Activated CD4-positive, alpha-beta T cell treated with anti-CD3 and anti-CD28 coated beads, Interleukin-2, amount 50 U/mL, for 48 hours (primary cell): ENCODE results near the gene PRKAA2.
"Not testable (repeated sequence)": the region's sequence is repeated elsewhere in the genome, so short reads cannot be mapped to it uniquely, and the experiment has no call there.

Experiments used
- DNase-seq, 2 experiments: peaks; one replicate each; pipeline ENCODE4 v3.0.0-alpha.2; 2020

PRKAA2 gene

DNA sequence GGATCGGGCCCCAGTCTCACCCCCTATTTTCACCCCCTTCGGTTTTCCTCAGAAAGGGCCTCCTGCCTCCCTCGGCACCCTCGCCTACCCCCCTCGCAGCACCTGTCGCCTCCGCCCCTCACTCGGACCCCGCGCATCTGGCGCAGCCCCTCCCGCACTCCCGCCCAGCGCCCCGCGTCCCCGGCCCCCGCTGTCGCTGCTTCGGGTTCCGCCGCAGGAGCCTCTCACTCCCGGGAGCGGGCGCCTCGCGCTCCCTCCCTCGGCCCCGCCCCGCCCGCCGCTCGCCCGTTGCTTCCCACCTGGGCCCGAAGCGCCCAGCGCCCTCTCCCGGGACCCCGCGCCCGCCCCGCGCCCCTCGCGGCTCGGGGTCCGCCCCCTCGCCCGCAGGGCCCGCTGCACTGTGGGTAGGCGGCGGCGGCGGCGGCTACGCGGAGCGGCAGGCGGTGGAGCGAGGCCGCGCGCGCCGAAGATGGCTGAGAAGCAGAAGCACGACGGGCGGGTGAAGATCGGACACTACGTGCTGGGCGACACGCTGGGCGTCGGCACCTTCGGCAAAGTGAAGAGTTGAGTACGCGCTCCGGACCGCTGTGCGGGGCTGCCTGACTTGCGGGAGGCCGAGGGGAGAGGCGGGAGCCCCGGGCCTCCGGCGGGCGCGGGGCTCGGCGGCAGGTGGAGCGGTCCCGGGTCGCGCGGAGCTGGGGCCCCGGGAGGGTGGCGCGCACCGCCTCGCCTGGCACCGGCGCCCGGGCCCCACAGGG, at the start of gene PRKAA2:
PRKAA2 (plus strand) TSS at position 396 of the 758 bp plus-strand sequence; CDS start at position 470, 74 bp downstream.
- peak in 1 of 2 experiments; percentile 7 for DNase-seq

DNA sequence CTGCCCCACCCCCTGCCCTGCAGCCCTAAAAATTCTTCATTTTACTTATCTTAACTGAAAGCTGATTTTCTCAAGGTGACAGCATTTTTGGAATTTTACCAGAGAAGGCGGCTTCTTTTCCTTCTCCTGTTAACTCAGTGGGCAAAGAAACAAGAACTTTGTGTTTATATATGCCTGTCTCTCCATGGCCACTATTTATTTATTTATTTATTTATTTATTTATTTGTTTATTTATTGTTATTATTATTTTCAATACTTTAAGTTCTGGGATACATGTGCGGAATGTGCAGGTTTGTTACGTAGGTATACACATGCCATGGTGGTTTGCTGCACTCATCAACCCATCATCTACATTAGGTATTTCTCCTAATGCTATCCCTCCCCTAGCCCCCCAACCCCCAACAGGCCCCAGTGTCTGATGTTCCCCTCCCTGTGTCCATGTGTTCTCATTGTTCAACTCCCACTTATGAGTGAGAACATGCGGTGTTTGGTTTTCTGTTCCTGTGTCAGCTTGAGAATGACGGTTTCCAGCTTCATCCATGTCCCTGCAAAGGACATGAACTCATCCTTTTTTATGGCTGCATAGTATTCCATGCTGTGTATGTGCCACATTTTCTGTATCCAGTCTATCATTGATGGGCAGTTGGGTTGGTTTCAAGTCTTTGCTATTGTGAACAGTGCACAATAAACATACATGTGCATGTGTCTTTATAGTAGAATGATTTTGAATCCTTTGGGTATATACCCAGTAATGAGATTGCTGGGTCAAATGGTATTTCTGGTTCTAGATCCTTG, 49.5 kb upstream of the PRKAA2 start:
- DNase-seq: not testable (repeated sequence)

DNA sequence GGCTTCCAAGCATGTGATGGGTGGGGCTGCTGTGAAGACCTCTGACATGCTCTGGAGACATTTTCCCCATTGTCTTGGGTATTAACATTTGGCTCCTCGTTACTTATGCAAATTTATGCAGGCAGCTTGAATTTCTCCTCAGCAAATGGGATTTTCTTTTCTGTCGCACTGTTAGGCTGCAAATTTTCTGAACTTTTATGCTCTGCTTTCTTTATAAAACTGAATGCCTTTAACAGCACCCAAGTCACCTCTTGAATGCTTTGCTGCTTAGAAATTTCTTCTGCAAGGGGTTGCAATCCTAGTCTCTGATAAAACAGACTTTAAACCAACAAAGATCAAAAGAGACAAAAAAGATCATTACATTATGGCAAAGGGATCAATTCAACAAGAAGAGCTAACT, 35.0 kb upstream of the PRKAA2 start:
- not testable (repeated sequence) for DNase-seq

DNA sequence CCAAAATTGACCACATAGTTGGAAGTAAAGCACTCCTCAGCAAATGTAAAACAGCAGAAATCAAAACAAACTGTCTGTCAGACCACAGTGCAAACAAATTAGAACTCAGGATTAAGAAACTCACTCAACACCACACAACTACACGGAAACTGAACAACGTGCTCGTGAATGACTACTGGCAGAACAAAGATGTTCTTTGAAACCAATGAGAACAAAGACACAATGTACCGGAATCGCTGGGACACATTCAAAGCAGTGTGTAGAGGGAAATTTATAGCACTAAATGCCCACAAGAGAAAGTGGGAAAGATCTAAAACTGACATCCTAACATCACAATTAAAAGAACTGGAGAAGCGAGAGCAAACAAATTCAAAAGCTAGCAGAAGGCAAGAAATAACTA, 34.3 kb upstream of the PRKAA2 start:
- not testable (repeated sequence) for DNase-seq

DNA sequence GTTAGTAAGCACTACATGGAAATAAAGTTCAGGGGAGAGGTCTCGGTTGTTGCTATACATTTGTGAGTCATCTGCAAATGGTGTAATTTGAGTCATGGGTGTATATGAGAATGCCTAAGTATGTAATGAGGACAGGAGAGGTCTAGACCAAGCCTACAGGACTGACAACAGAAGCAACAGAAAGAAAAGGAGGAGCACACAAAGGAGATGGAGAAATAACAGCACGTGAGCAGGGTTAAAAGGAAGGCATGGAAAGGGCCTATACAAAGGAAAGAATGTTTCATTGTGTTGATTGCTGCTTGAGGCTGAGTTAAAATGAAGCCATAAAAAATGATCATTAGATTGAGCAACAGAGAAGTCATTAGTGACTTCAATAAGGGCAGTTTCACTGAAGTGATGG, 28.0 kb upstream of the PRKAA2 start:
- no peak for DNase-seq

DNA sequence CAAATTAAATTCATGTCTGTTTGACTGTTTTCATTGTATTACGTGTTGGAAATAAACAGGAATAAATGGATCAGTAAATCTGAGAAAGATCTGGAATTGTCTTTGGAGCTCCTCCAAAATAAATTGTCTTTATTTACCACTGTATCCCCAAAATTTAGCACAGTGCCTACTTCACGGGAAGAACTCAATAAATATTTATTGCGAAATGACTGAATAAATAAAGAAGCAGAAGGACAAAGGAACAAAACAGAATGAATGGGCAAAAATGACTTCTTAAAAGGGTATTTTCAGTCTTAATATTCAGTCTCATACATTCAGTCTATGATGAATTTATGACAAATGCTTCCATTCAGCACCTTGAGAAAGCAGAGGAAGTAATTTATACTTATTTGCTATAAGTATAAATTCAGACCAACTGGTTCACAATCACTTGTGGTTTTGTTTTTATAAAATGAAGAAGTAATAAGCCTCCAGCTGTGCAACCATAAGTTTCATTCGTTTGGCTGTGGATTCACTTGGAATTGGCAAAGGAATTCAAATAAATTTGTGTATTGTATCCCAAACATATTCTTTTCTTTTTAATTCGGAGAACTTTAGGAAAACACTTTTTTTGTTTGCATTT, 19.2 kb upstream of the PRKAA2 start:
- DNase-seq: no peak

DNA sequence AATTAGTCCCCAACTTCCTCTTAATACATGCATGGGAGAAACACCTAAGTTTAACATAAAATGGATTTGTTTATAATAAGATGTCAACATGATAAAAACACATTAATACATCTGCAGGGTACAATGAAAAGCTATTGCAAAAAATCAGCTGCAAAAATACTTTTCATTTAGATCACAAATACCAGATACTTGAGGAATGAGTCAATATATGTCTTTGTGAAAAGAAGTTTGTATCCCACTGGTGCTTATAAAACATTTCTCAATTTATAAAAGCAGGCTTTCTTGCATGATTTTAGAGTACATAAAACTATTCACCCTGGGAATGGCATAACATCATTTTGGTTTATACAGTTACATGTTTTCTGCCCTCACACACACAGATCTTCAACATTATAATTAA, 18.6 kb upstream of the PRKAA2 start:
- DNase-seq: no peak

DNA sequence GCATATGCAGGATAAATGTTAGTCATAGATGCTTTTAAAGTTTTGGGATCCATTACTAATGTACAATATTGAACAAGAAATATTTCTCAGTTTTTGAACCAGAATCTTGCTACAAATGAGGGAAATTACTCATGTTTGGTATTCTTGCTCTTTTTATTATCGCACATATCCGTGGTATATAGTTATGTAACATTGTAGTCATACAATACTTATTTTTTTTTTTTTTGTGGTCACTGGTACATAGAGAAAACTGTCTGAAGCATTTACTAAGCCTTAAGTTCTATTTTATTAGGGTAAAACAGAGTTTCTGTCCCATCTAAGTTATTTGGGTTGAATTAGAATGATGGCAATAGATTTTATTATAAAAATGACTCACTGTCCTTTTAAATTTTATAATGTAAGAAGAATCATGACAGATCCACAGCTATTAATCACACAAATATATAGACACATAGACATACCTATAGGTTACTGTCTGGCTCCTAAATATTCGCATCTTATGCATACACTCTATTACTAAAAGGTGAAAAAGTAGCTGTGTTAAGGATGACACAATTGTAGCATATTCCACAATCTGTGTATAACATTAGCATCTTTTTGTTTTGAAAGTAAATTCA, 18.0 kb upstream of the PRKAA2 start:
- no peak for DNase-seq

DNA sequence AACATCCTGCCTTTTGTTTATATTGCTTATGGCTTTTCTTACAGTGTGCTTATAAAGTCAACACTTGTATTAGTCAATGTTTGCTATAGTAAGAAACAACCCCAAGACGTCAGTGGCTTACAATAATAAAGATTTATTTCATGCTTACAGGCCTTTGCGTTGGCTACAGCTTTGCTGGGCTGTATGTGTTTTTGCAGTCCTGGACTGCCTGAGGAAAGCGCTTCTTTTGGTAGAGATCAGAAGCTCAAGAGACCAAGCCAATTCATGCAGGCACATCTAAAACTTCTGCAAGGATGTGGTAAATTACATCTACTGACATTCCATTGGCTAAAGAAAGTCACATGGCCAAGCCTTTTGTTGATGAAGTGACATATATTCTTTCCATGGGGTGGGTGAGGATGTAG, 17.5 kb upstream of the PRKAA2 start:
- no peak for DNase-seq

DNA sequence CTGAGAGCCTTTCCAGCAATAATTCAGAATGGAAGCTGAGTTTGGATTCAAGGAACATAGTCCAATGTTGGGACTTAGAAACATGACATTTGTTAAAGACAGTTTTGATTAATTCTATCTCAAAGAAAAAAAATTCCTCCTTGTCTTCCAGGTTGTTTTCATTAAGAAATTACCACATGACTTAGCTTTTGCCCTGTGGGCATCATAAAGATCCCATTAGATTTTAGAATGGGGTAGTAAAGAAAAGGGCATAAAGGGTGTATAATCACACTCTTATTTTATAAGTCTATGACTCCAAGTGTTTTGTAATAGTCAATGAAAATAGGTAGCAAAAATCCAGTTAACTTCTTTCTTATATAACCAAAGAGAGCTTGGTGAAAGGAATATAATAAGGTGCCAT, 14.3 kb upstream of the PRKAA2 start:
- DNase-seq: no peak

DNA sequence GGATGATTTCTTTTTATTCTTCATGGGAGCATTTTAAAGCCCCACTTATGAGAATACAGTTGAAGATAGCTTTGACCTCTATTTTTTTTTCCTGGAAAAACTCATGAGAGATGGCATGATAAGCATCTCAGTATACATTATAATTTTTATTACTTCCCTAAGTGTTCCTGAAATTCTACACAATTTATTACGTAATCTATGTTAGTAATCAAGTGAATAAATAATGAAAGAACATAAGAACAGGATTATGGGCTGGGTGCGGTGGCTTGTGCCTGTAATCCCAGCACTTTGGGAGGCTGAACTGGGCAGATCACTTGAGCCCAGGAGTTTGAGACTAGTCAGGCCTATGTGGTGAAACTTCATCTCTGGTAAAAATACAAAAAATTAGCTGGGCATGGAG, 13.2 kb upstream of the PRKAA2 start:
- DNase-seq: no peak

DNA sequence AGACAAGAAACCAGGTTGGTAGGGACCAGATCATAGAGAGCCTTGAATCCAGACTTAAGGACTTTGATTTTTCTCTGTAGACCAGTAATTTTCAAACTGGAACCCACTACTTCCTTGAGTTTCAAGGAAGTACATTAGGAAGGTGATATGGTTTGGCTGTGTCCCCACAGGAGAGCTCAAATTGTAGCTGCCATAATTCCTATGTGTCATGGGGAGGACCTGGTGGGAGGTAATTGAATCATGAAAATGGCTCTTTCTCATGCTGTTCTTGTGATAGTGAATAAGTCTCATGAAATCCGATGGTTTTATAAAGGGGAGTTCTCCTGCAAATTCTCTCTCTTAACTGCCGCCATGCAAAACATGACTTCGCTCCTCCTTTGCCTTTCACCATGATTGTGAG, 10.1 kb upstream of the PRKAA2 start:
- DNase-seq: no peak

DNA sequence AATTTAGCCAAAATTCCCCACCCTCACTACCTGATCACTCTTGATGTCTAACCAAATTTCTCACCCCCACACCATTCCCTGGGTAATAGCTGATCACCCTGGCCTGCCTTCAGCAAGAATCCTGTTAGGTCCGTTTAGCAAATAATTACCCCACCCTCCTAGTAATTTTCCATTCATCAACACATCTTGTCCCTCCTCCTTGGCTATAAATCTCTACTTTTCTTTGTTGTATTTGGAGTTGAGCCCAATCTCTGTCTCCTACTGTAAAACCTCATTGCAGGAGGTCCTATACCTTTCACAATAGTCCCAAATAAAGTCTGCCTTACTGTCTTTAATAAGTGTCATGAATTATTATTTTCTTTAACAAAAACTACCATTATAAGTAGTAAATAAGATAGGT, 6.9 kb upstream of the PRKAA2 start:
- DNase-seq: no peak

DNA sequence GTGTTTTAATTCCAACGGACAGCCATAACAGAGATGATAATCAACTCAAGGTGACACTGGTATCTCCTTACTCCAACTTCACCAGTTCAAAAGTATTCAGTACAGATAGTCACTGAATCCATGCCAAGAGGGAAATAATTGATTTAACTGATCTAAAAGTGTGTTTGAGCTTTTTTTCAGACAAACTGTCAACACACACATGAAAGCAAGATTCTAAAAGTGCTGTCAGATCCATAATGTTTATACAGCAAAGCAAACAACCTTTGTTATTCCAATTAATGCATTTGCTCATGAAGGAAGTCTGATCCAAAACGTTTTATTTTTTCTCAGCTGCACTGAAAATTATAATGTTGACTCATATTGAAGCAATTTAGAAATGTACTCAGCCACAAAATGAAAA, 5.9 kb upstream of the PRKAA2 start:
- no peak for DNase-seq

DNA sequence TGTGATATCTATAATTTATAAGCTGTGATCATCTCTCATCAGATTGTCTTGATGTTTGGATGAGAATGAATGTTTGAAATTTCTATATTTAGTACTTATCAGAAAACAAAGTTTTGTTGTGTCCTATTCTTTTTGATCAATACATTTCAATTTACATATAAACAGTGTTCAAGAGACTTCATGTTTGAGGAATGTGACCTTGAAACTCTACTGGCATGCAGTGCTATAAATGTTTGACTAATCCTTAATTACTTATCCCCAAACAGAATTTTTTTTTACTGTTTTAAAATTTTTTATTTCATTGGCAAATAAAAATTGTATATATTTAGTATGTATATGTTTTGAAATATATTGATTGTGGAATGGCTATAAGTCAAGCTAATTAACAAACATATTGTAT, 1.5 kb upstream of the PRKAA2 start:
- DNase-seq: no peak

DNA sequence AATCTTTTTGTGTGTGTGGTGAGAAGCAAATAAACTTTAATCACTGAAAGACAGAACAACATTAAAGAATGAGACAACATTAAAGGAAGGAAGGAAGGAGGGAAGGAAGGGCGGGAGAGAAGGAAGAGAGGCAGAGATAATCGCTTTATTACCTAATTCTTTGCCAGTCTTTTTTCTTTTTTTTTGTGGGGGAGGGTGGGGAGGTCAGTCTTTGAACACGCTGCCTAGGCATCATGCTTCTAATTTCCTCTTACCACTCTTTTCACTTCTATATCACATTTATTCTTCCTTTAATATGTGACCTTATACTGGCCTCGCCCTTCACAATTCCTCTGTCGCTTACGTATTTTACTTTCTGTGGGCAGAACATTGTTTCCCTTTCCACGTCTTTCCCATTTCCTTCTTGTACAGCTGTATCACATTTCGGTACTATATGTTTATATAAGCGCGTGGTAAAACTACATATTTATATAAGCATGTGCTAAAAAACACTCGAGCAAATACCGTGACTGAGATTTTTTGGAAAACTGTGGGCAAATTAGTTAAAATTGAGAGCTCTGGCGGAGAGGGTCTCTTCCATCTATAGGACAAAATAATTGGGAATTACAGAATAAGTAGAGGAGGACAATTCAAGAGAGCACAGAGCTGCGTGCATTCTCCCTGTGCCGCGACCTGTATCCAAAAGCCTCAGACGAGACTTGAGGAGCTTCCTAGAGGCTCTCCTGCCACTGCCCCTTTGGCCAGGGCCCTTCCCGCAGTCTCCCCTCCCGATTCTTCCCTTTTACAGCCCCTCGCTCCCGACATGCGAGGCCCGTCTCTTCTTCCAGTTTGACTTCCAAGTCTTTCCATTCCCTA, 823 bp upstream of the PRKAA2 start:
- no peak for DNase-seq

DNA sequence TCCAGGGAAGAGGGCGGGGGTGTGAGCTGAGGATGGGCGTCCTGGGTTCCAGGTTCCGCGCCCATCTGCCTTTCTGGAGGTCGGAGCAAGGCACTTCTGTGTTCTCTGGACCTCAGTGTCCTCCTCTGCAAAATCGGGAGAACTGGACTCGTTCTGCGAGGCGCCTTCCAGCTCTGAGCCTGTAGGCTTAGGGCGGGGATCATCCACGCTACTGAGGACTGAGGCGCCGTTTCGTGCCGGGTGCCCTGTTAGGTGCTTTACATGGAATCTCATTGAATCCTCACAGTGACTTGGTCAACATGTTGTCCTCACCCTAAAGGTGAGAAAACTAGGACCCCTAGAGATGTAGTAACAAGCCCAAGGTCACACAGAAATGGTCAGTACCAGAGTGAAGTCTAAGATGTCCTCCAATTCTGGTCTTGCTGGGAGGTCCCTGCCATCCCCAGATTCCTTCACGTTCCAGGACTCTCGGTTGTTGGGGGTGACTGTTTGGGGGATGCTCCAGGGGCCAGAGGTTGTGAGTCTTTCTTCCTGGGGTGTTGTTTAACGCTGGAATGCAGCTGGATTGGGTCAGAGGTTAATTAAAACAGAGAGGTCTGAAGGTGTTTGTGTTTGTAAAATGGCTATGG, 677 bp downstream of the PRKAA2 start:
- DNase-seq: no peak

DNA sequence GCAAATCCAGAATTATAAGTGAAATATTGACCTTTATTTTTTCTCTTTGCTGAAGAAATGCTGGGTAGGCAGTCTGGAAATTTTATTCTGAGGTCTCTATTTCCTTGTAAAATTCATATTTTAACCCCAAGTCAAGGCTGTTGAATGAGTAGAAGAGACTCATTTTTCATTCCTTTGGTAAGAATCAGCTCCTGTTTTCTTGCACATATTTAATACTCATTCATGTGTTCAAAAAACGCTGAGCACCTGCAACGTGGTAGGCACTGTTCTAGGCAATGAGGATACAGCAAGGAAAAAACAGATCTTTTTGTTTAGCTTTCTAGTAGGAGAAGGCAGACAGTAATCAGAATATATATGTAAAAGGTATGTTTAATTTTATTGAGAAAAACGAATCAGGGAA, 1.5 kb downstream of the PRKAA2 start:
- no peak for DNase-seq

DNA sequence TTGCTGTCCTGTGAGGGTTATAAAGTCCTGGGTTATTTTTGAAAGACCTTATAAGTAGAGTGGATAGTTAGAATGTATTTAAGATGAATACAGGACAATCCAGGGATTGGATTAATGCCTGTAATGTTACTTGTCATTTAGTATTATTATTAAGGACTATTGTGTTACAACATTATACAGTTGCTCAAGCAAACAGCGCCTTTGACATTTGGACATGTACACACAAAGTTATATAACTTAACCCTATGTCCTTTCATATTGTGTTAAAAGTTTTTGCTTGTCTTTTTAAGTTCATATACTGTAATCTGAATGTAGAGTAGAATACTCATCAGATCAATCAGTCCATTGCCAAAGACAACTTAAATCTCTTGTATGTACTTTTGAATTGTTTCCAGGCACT, 2.0 kb downstream of the PRKAA2 start:
- DNase-seq: no peak

DNA sequence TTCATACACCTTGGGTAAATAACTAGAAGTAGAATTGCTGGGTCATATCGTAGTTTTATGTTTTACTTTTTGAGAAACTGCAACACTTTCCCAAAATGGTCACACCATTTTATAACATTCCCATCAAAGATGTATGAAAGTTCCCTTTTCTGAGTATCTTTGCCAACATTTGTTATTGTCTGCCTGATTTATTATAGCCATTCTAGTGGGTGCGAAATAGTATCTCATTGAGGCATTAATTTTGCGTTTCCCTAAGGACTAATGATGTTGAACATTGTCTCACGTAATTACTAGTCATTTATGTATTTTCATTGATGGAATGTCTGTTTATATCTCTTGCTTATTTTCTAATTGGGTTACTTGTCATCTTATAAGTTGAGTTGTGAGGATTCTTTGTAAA, 3.4 kb downstream of the PRKAA2 start:
- DNase-seq: no peak

DNA sequence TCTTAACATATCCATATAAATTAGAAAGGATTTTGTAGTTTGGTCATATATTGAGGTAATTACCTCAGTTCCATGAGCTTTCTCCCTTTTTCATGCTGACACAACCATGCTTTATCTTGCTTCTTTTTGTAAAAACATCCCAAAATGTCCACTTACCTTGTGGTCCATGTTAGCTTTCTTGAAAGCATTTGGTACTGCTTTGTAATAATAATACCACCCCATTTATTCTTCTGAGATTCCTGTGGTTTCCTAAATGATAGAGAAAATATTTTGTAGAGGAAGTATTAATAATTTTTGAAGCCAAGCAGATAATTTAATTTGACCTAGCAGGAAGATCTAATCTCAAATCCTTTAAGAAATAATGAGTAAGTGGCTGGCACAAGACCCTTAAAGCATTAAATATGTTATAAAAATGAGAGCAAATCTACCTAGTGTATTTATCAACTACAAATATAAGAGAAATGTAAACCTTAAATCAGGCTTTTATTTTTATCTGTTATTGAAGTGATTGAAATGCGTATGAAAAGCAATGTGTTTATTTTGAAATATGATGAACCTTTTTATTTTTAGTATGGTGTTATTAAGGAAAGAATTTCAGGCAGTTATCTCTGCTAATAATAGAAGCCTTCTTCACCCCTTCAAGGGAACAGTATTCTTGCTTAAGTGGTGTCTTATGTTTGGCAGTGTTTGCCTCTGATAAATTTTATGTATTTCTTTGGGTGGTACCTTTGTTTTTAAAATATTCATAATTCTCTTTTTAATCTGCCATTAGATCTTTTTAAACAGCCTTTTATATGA, 9.2 kb downstream of the PRKAA2 start:
- no peak for DNase-seq
